NCI-H510A treated with DMSO at 0.1 percent for 48 hours (cell line): Measurements from ENCODE around the gene SUPT20H.
A peak's percentile ranks its signal among the peaks of the same experiment; 100 is the strongest.

Source experiments
- DNase-seq: peaks from one replicate; lab custom pipeline; 2025; lab: John Stamatoyannopoulos, UW

Gene SUPT20H

DNA sequence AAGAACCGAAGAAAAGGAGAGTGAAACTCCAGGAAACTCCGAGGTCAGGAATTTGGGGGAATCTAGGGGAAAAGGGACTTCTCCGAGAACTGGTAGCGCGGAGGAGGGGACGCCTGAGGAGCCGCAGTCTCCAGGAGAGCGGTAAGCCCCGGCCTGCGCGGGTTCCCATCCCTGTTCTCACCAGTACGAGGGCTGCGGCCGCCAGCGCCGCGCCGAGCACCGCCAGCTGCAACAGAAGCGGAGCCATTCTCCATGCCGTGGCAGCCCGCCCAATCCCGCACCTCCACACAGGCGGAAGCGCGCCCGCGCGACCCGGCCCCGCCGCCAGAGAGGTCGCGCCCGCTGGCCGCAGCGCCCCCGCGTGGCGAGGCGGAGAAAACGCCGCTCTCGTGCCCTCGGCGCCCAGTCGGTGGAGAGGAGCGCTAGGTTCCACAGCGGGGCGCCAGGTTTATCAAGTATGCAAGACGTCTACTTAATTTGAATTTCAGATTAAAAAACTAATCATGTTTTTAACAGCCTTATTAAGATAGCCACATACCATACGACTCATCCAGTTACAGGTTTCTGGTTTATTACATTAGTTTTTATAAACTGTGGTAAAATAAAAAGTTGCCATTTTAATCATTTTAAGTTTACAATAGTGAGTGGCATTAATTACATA, 60.3 kb downstream of the SUPT20H start, which contains the start of gene ALG5:
TSS of gene ALG5 (minus strand) at position 287 of the 661 bp plus-strand sequence. CDS start at position 247, 40 bp downstream.
- peak; percentile 74 for DNase-seq

- no peak for DNase-seq
Measured at GRCh38 chr13:36998624-36999041, 60.9 kb downstream of the SUPT20H start.

- DNase-seq = no peak
Measured at GRCh38 chr13:36997716-36998427, 61.6 kb downstream of the SUPT20H start.

- no peak for DNase-seq
Measured at GRCh38 chr13:36992362-36992761, 67.1 kb downstream of the SUPT20H start.

DNA sequence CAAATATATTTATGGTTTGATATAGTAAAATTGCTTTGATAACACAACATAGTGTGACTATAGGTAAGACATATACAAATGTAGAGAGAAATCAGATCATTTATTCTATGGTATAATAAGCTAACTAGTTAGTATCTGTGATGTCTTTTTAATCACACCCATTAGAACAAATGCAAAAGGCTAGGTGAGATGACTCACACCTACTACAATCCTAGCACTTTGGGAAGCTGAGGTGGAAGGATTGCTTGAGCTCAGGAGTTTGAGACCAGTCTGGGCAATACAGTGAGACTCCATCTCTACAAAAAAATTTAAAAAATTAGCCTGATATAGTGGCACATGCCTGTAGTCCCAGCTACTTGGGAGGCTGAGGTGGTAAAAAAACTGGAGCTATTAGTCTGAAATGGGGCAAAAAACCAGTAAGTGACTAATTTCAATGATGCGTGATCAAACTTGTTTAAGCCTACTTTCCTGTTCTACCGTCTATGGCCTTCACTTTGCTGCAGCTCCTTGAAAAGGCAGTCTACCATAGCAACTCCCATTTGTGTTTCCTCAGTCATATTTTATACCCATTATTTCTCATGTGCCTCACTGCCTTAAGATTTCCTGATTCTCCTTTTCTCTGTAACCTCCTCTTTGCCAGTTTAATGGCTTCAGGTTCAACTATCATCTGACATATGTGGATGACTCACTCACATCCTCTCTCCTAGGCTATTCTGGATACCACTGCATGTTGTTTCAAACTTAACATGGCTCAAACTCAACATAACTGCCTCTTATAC, 72.8 kb downstream of the SUPT20H start:
- no peak for DNase-seq

DNA sequence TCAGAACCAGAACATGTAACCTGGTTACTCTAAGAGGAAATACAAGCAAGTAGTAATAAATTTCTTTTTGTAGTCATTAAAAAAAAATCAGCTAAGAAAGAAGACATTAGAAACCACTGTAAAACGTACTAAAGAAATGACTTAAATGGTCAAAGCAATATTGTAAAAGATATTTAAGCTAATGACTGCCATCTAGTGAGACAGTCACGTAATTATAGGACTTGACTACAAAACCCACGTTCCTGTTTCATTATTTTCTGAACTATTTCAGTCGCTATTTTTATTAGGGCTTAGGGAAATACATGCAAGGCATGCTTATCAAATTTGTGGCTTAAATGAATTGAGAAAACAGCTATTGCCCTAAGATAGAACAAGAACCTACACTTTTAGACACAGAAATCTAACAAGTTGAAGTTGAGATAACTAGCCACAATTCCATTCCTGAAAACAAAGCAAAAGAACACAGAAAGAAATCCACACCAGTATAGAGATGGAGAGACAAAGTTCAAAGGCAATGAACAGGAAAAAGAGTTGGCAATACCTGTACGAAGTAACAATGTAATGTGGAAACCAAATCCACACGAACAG, 78.2 kb downstream of the SUPT20H start:
- DNase-seq = peak; percentile 49

DNA sequence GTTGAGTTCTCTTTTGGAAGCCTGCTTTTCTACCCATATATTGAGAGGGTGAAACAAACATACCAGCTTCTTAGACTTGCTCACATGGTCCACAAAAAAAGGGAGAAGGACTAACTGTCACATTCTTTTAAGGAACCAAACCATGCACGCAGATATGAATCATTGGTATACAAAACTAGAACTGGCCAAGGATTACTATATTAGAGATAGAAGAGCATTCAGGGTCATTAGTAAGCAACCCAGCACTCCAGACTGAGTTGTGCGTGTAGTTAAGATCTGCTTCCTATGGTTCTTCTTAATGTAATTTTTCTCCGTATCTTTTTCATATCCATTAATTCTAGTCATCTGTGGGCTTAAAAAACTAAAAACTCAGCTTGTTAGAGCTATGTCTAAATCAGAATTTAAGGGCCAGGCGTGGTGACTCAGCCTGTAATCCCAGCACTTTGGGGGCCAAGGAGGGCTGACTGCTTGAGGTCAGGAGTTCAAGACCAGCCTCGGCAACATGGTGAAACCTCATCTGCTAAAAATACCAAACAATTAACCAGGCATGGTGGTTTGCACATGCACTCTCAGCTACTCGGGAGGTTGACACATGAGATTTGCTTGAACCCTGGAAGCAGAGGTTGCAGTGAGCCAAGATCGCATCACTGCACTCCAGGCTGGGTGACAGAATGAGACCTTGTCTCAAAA, 80.0 kb downstream of the SUPT20H start:
- no peak for DNase-seq

DNA sequence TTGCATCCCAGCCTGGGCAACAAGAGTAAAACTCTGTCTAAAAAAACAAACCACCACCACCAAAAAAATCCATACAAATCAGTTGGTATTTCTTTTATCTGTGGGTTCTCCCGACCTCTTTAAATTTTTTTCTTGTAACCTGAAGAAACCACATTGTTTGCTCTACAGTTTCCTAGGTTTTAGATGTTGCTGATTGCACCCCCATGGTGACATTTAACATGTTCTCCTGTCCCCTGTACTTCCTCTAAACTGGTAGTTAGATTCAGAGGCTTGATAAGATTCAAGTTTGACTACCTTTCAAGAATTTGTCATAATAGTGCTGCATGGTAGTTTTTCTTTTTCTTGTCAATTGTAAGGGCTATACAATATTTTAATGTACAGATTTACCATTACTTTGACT, 84.3 kb downstream of the SUPT20H start:
- DNase-seq = no peak

- DNase-seq = no peak
Measured at GRCh38 chr13:36973621-36974295, 85.7 kb downstream of the SUPT20H start.

GRCh38 chr13:36973009-36973408, 86.5 kb downstream of the SUPT20H start:
- no peak for DNase-seq

DNA sequence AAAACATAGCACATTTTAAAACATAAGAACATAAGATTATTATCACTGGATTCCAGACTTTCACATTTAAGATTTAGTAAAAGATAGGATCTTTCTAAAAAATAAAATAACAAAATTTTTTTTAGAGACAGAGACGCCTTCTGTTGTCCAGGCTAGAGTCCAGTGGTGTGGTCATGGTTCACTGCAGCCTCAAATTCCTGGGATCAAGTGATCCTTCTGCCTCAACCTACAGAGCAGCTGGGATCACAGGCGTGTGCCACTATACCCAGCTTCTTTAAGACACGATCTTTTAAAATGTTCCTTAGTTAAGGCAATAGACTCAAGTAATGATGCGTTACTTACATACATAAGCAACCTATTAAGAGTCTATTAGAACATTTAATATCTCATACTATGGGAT, 93.1 kb downstream of the SUPT20H start:
- DNase-seq = no peak

GRCh38 chr13:36965767-36966166, 93.7 kb downstream of the SUPT20H start:
- no peak for DNase-seq

GRCh38 chr13:36959456-36960116, 99.9 kb downstream of the SUPT20H start:
- DNase-seq = no peak
